IPS-NIHi11 (cell line): ENCODE measurements around the gene SCOC.
"Not testable (repeated sequence)": the region's sequence is repeated elsewhere in the genome, so short reads cannot be mapped to it uniquely, and the experiment has no call there.

Source experiments
- DNase-seq: peaks from one replicate; pipeline ENCODE4 v3.0.0; 2012; ENCODE audit warnings: mixed read lengths, low spot score

SCOC gene

GRCh38 chr4:140361099-140361498 lies 12.3 kb upstream of the SCOC start:
- DNase-seq: no peak

- no peak for DNase-seq
Observed at GRCh38 chr4:140363051-140363450, 10.4 kb upstream of the SCOC start.

- DNase-seq: no peak
Observed at GRCh38 chr4:140363558-140363957, 9.9 kb upstream of the SCOC start.

DNA sequence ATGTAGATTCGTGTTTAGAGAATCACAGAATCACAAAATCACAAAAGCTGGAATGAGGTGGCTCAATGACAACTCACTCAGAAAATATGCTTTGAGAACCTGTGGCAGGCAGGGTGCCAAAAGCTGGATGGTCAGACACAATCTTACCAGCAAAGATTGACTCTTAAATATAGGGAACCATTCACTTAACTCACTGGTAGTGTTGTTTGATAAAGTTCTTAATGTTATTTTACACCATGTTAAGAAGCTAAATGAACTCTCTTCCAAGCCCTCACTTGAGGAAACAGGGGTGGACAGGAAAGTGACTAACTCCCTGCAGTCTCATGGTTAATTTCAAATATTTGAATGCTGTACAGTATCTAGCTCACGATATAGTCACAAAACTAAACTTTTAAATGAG lies 5.7 kb upstream of the SCOC start:
- no peak for DNase-seq

DNA sequence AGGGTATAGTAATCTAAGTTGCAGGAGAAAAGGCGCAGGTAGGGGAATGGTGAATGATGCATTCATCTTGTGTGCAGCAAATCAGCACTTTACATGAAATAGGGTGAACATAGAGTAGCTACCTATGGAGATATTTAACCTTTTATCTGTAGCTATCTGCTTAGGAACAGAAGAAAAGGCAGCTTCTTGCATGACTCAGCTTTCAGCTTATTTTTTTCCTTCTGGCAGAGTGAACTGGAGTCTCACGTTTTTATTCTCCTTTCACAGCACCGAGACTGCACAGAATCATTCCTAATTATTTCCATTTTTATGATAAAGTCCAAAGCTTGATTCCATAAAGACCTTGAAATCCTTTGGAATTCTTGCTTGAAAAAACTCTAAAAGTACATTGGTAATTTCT lies 4.8 kb upstream of the SCOC start:
- DNase-seq: no peak

- peak; percentile 15 for DNase-seq
Observed at GRCh38 chr4:140372751-140373327, 607 bp upstream of the SCOC start.

DNA sequence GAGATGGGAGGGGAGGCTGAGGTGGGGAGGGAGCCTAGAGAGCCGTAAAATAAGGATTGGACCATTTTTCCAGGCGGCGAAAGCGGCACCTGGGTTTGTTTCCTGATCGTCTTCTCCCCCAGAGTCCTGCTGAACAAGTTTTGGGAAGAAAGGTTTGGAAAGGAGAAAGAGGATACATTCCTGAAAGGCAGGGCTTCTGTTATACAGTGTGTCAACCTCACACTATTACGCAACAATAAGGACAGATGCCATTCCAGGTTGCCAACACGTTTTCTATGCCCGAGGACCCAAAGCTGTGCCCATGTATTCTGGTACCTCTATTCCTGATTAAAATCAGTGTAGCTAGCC lies 658 bp downstream of the SCOC start:
- DNase-seq: peak; percentile 5

DNA sequence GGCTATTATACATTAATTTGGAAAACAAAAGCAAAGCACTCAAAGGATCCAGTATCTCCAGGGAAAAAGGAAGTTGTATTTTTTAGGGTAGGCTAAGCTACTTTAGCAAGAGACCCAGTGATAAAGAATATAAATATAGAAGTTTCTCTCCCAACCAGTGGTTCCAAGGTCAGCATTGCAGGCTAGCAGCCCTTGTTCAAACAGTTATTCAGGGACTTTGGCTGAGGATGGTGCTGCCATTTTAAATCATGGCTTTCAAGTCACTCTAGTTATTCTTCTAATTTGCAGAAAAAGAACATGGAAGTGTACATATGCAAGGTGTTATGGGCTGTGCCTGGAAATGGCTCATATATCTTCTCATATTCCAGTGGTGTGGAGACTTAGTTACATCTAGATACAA lies 9.3 kb downstream of the SCOC start:
- no peak for DNase-seq

GRCh38 chr4:140388015-140388414 lies 14.6 kb downstream of the SCOC start:
- DNase-seq: no peak

GRCh38 chr4:140395668-140396067 lies 22.2 kb downstream of the SCOC start:
- DNase-seq: no peak

GRCh38 chr4:140400111-140400510 lies 26.7 kb downstream of the SCOC start:
- DNase-seq: no peak

GRCh38 chr4:140406292-140406691 lies 32.8 kb downstream of the SCOC start:
- no peak for DNase-seq

DNA sequence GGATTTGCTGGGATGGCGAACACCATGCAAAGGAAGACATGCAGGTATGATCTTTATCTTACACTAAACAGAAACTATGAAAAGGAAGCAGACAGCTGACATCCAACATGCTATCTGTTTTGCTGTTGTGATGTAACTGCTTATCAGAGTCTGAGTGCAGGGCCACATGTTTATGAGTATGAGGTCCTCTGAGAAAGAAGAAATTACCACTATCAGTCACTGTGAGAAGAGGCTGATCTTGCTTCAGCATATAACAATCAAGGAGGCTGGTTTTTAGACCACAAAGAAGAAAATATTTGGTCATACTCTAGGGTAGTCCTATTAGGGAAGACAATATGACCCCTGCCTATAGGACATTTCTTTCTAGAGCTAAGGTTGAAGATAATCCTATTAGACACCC lies 35.5 kb downstream of the SCOC start:
- DNase-seq: no peak

- DNase-seq: not testable (repeated sequence)
Observed at GRCh38 chr4:140413130-140413969, 39.9 kb downstream of the SCOC start.

DNA sequence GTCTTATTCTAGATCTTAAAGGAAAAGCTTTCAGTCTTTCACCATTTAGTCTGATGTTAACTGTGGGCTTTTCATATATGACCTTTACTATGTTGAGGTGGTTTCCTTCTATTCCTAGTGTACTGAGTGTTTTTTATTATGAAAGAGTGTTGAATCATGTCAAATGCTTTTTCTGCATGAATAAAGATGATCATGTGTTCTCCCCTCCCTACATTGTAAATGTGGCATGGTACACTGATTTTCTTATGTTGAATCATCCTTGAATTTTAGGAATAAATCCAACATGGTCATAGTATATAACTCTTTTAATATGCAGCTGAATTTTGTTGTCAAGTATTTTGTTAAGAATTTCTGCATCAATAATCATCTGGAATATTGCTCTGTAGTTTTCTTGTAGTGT lies 49.7 kb downstream of the SCOC start:
- no peak for DNase-seq

- peak; percentile 55 for DNase-seq
Observed at GRCh38 chr4:140426610-140427105, 53.2 kb downstream of the SCOC start.

GRCh38 chr4:140427106-140427918 lies 53.9 kb downstream of the SCOC start, which contains the start of gene CLGN:
Gene CLGN, minus strand, starts transcription at chr4:140427648. Its CDS starts 14,570 bp downstream, at chr4:140413078.
- DNase-seq: peak; percentile 93

DNA sequence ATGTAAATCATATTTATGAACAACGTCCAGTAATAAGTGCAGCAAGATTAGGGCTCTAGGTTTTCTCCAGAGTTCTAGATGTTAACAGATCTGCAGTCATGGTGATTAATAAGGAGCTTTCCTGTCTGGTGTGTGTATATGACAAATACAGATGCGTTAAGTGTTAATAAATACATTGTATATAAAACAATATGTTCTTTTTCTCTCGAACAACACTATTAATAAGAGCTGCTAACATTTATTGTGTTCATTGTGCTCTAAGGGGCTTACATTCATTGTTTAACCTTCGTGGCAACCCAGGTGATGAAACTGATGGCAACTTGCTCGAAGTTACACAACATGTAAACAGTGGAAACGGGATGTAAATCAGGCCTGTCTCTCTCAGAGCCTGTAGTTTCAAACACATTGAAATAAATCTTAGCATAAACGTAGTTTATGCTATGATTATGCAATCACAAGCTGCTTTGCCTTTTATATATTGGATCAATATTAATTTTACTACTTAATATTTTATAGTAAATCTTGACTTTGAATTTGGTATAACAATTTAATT lies 54.5 kb downstream of the SCOC start:
- DNase-seq: no peak
